Measurements from ENCODE around the gene PDSS1.

GRCh38 chr10:26706936-26707335 lies 9.4 kb downstream of the PDSS1 start:
- TF ChIP-seq CTCF (IDR thresholded peaks at IDR 0.05; ENCODE audit: low read depth, low read length) (no peak), EZH2phosphoT487 (IDR thresholded peaks at IDR 0.05; ENCODE audit: low read depth) (no peak)
